ENCODE measurements around the gene RGS21.
"Not testable (repeated sequence)": the region's sequence is repeated elsewhere in the genome, so short reads cannot be mapped to it uniquely, and the experiment has no call there.

RGS21 gene, protein sequence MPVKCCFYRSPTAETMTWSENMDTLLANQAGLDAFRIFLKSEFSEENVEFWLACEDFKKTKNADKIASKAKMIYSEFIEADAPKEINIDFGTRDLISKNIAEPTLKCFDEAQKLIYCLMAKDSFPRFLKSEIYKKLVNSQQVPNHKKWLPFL

DNA sequence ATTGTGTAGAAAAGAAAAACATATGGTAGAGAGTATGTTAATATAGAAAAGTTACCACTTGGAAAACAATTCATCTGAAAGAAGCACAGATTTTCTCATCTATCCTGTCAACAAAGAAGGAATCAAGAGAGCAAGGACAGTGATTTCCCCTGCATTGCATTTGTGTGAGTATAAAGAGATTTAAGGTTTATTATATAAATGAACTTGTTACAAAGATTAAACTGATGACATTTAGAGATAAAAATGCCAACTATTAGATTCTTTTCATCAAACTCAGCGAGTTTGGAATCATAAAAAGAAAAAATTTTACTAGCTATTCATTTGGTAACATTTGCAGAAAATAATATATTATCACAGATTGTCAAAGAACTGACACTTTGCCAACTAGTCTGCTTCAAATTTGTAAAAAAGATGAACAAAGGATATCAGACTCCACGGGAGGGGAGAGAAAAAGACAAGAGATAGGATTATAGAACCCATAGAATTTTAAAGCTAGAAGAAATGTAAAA, at the start of gene RGS21:
Gene RGS21 (plus strand): TSS at position 51 of the 509 bp plus-strand sequence. CDS start 26,045 bp downstream, outside the sequence.
- Histone ChIP-seq H3K4me3 (no peak within 1 kb of the TSS), H3K27ac (no peak within 1 kb of the TSS)

DNA sequence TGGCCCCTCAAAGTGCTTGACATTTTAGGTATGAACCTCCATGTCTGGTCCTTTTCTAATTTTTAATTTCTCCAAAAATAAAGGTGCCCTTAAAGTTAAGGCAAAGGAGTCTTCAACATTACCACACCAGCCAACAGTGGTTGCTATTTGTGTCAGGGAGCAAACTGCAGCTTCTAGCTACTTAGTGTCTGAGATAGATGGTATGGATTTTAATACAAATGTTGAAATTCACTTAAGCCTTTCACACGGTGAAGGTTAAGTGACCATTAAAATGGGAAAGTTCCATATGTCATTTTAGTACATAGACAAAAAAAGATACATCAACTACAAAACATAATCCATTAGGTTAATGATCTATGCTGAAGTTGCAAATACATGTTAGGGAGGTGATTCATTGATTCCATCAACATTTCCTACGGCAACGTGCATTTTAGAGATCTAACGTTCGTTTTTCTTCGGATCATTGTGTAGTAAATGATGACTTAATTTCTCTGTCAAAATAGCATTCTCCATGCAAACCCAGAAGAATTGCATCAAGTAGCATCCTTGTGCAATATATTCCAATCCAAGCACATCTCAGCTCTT, 48.2 kb upstream of the RGS21 start:
- H3K4me3 ChIP-seq: no peak overlapping the region
- no peak overlapping the region for H3K27ac ChIP-seq

DNA sequence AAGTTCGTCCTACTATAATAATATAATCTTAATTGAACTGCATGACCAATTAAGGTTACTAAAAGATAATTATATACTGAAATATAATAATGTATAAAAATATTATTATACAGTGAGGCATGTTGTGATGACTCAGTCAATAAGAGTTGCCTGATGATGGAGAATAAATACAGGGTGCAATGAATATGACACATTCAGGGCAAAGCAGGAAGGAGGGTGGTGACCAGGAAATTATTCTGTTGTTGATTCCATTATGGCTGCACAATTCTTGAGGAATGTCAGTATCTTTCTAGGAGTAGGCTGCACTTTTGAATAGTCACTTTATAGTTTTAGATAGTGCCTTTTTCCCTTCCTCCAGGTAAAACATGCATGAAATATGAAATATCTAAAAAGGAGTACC, 46.4 kb upstream of the RGS21 start:
- no peak overlapping the region for H3K4me3 ChIP-seq
- no peak overlapping the region for H3K27ac ChIP-seq

DNA sequence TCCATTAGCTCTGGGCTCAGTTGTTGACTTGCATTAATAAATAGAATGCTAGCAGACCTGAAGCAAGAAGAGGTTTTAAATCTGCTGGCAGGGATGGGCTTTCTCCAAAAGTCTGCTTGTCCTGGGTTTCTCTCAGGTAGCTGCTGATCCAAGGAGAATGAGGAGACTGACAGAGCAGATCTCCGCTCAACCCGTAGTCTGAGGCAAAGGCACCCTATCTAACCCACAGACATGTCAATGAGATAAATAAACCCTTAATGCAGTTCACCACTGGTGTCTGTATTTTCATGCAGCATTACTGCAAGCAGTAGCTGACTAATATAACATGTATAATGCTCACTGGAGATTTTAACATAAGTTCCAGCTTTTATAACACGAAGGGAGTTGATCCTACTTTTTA, 44.1 kb upstream of the RGS21 start:
- no peak overlapping the region for H3K27ac ChIP-seq
- H3K4me3 ChIP-seq: no peak overlapping the region

DNA sequence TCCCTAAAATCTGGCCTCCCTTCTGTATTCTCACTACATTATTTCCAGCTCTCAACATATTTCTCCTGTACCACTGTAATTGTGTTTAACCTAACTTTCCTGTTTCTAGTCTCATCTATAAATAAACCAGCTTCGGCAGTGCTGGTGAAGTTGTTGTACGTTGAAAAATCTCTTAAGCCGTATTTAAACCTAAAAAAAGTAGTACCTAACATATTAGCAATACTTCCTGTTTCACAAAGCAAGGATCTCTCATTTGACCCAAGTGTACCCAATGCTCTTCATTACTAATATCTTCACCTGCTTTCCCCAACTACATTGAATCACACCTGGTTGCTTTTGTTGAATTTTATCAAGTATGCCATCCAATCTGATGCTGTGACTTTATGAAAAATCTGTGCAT, 42.2 kb upstream of the RGS21 start:
- H3K4me3 ChIP-seq: no peak overlapping the region
- H3K27ac ChIP-seq: no peak overlapping the region

DNA sequence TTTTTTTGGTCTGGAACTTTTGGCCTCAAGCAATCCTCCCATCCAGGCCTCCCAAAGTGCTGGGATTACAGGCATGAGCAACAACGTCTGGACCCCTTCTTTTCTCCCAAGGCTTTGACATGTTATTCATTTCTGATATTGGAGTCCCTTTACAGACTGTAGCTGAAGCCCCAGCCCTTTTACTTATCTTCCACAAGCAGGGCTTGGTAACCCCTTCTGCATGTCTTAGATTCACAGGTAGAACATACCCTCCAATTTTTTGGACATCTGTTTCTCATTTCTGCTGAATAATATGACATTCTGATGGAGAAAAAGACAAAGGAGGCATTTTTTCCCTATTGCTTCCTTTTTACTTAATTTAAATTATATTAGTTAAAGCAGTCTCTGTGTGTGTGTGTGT, 39.2 kb upstream of the RGS21 start:
- H3K27ac ChIP-seq: no peak overlapping the region
- H3K4me3 ChIP-seq: no peak overlapping the region

DNA sequence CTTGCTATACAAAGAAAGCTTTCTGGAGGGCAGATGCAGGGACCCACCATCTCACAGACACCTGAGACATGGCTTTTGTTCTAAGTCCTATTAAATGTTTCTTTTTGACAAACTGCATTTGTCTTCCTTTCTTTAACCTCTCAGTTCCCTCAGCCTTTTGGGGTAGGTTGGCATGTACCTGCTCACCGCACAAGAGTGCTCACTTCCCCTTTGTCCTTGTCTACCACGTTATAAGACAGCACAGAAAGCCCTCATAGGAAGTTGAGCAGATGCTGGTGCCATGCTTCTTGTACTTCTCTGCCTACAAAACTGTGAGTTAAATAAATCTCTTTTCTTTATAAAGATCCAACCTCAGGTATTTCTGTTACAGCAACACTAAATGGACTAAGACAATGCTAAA, 31.9 kb upstream of the RGS21 start:
- Histone ChIP-seq H3K27ac (no peak overlapping the region), H3K4me3 (no peak overlapping the region)

DNA sequence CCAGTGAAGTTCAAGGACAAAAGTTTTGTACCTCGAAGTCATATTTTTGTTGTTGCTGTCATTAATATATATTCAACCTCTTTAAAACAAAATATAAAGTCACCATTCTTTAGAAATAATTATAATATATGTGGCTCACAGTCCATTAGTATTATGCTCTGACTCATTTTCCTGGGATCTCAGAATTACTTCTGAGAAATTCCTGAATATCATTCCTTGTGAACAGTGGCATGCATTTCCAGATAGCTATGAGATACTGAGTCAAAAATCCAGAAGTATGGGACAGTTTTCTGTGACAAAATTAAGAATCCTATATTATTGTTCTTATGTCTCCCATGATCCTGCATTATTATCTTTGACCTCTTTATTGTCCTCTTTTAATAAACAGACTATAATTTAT, 13.8 kb upstream of the RGS21 start:
- no peak overlapping the region for H3K4me3 ChIP-seq
- H3K27ac ChIP-seq: no peak overlapping the region

DNA sequence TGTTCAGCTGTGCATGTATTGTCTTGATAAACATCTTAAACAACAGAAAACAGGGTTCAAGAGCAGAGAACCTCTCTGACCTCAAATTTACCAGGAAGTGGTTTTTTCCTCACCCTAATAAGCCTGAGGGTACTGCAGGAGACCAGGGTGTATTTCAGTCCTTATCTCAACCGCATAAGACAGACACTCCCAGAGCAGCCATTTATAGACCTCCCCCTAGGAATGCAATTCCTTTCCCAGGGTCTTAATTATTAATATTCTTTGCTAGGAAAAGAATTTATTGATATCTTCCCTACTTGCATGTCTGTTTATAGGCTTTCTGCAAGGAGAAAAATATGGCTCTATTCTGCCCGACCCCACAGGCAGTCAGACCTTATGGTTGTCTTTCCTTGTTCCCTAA, 8.5 kb upstream of the RGS21 start:
- H3K4me3 ChIP-seq, H3K27ac ChIP-seq: not testable (repeated sequence)

DNA sequence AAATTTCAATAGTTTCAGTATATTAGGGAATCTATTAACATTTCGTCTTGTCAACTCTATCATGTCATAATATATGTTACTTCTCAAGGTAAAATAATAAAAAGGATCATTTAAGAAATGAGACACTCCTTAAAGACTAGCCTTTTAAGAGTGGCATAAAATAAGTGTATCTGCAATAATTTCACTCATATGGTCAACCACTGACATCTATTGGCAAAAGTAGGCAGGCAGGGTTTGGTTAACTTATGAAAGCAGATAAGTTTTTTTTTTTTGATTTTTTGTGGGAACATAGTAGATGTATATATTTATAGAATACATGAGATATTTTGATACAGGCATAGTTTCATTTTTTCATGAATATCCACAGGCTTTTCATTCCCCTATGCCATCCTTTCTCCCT, 5.5 kb upstream of the RGS21 start:
- Histone ChIP-seq H3K27ac (no peak overlapping the region), H3K4me3 (no peak overlapping the region)

DNA sequence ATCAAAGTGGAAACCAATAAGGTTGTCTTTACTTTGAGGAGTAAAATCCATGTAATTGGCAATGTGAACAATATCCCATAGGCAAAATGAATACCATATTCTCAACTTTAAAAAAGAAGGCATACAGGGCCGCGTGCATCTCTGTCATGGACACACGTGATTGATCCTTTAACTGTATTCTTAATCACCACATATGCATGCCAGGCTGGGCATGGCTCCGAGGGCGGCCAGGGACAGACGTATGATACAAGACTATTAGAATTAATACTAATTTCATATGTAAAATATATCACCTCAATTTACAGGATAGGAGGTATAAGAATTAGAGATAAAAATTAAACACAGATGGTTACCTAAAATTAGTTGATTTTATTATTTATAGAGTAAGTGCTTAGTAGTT, 11.2 kb downstream of the RGS21 start:
- no peak overlapping the region for H3K4me3 ChIP-seq
- H3K27ac ChIP-seq: no peak overlapping the region

DNA sequence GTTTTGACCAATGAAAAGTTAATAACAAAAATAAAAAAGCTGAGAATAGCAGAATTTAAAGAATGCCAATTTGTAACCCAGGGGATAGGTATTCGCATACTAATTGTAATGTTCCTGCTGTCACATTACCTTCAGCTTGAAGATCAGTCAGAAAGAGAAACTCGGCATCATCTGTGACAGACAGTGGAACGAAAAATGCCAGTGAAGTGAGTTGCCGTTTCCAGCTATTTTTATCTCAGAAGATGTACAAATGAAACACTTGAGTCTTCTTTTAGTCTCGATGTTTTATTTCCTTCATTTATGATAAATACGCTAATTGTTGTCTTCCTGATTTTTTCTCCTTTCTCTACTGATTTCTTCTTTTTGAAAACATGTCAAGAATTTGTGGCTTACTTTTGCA, 26.1 kb downstream of the RGS21 start:
- no peak overlapping the region for H3K4me3 ChIP-seq
- H3K27ac ChIP-seq: no peak overlapping the region

DNA sequence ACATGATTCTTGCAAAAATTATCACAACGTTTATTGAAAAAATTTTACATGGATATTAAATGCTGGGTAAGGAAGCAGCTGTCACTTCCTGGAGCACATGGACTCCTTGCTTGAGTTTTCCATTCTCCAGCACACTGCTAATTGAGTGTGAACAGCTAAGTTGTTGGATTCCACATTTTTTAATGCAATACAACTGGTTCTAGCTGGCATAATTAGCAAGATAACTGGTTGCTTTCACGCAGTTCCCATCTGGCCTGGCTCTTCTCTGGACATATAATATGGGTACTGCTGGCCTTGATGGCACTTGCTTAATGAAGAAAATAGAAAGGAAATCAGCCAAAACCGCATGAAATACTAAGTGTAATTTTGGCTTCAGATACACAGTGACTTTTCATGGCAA, 26.6 kb downstream of the RGS21 start:
- no peak overlapping the region for H3K27ac ChIP-seq
- H3K4me3 ChIP-seq: no peak overlapping the region

DNA sequence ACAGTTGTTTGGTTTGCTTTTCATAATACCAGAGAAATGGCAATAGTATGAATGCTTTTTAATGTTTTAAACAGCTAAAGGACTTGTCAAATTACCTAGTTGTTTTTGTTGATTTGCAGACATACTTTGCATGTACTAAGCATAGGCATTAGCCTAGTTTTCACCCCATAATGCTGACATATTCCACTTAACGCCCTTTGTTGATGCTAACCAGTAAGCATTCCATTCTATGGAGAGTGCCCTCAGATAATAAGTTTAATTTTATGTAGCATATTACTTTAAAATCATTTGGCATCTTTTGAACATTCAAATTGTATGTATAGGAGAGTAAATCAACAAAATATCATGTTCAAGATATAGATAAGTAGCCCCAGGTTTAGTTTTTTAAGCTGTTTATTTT, 32.5 kb downstream of the RGS21 start:
- Histone ChIP-seq H3K27ac (no peak overlapping the region), H3K4me3 (no peak overlapping the region)

DNA sequence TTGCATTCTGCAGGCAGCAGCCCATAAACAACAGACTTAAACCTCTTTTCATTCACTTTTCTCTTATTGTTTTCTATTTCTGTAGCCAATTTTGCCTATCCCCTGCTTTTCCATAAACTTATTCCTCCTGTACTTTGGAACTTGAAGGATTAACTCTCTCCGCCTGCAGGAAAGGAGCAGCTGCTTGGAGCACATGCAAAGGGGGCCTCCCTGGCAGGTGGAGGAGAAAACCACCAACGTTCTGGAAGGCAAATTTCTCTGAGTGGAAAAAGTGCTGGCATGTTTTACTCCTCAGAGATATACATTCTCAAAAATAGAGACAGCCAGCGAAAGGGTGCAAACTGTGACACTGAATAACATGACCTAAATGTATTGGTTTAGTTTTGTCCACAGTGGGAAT, 33.6 kb downstream of the RGS21 start:
- no peak overlapping the region for H3K4me3 ChIP-seq
- no peak overlapping the region for H3K27ac ChIP-seq

DNA sequence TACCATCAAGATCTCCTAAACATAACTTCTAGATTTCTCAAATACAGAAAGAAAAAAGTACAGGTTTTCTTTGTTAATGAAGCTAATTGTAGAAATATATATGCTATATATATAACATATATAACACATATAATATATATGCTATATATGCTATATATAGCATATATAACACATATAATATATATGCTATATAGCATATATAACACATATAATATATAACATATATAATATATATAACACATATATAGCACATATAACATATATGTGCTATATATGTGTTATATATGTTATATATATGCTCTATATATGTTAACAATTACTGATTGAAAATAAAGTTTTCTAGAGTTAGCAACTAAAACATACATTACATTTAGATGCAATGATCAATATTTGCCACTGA, 34.8 kb downstream of the RGS21 start:
- H3K27ac ChIP-seq: no peak overlapping the region
- H3K4me3 ChIP-seq: no peak overlapping the region

DNA sequence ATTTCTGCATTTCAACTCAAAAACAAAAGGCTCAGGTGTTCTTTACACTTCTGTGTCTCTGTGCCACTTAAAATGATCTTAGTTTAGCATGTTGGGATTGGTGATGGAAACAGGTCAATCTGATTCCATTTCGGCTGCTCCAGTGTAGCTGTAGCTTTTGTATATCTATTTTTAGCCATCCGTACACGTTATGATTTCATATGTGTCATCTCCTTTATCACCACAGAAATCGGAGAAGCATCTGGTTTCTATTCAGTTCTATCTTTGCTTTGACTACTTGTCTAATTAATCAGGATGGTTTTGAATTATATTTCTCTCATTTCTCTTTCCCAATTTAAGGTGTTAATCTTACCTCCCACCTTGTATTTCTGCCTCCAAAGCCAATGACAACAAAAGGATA, 41.1 kb downstream of the RGS21 start:
- Histone ChIP-seq H3K4me3 (no peak overlapping the region), H3K27ac (no peak overlapping the region)

DNA sequence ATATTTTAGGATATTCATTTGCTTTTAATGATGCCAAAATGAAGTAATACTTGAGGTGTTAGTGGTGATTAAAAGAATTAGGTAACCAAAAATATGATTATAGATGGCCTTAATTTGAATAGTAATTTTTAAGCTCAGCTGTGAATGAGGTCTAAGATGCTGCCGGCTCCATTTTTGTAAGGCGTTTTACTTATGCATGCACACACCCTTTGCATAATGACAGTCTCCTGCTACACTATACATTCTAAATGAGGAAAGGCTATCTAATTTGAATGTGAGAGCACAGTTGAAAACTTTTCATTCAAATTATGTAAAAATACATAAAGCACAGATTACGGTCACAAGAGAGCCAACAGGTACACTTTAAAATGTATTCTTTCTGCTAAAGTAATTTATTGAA, 41.6 kb downstream of the RGS21 start:
- H3K4me3 ChIP-seq: no peak overlapping the region
- H3K27ac ChIP-seq: no peak overlapping the region

DNA sequence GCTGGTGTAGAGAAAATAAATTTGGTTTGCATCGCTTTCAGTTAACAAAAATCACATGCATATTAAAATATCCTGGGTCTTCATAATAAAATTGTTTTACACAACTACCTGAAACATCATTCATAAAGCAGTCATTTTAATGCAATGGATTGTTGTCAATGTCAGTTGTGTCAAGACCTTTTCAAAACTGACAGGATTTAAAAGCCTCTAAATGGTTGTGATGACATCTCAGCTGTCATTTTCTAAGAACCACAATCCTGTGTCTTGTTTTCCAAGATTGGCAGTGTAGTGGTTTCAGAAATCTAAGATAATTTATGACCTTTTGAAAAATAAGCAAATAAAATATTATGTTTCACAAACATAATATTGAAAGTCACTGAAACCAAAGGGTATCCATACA, 42.0 kb downstream of the RGS21 start:
- Histone ChIP-seq H3K4me3 (no peak overlapping the region), H3K27ac (no peak overlapping the region)

DNA sequence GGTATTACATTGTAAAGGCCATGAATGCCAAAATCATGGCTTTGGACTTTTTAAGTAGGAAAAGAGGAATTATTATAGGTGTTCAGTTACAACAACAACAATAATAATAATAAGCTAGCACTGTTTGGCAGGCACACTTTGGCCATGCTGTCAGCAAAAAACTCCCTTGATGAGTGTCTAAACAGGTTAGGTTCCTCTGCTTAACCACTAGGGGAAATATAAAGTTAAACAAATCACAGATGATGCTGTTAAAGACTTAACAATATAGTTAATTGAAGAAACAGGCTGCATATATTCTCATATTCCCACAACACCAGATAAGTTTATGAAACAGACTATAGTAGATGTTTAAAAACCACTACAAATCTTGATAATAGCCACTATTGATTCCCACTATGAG, 46.4 kb downstream of the RGS21 start:
- Histone ChIP-seq H3K4me3 (no peak overlapping the region), H3K27ac (no peak overlapping the region)

DNA sequence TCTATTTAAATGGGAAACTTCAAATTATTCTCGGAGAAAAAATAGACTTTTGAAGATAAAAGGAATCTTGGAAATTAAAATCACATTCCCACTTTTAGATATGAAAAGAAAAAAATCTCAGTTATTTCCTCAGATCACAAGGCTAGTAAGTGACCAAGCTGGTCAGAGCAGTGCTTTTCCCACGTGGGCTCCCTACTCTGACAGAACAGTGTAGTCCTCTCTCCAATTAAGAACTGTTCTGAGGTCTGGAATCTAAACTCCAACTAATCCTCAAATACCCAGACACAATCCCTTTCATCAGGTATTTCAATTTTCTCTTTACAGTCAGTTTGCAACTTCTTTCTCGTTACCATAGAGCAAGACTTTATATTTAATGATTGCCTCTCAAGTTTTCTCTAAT, 50.6 kb downstream of the RGS21 start:
- no peak overlapping the region for H3K27ac ChIP-seq
- no peak overlapping the region for H3K4me3 ChIP-seq

DNA sequence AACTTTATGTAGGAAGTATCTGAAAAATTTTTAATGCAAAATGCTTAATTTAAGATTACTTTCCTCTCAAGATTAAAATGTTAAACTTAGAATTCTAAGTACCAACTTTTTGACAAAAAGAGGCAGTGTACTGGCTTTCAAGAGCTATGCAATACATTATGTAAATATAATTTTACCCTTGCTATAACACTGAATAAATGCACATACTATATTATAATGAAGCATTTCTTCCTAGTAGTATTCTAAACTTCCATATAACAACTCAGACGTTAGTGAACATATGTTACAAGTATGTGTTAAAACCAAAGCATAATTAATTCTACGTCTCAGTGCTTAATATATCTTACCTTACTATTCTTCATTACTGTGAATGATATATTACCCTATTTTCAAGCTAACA, 58.5 kb downstream of the RGS21 start:
- H3K4me3 ChIP-seq: no peak overlapping the region

More for the DNA sequence above, 58.5 kb downstream of the RGS21 start:
- H3K27ac ChIP-seq: no peak overlapping the region

All from skin epidermis (tissue), 12 donors.